OCI-LY7 (cell line): Measurements from ENCODE around the gene CTR9. TPM values are rescaled to one million over a fixed set of nuclear protein-coding genes. Genes with fewer than 3 reads are reported as not detected.

ENCODE experiments used
- BruUV-seq: library from RNA; stranded (reverse); fragments of 400-500 nt; replicated peaks from 2 replicates; lab custom pipeline; 2021; lab: Mats Ljungman, UMichigan
- CTCF ChIA-PET: fragments of 300-600 bp; sonication (Branson Sonifier 250); formaldehyde crosslinking; loops from one replicate; lab custom pipeline; 2022; ENCODE audit warnings: antibody characterized with exemption; ENCODE audit not compliant: unreplicated experiment; lab: Charles Lee
- POLR2A ChIA-PET: fragments of 300-600 bp; sonication (Branson Sonifier 250); formaldehyde crosslinking; loops from one replicate; lab custom pipeline; 2022; ENCODE audit warnings: antibody characterized with exemption; lab: Charles Lee
- DNase-seq: peaks from one replicate; pipeline ENCODE4 v3.0.0-alpha.2; 2015; ENCODE audit warnings: low spot score
- H2AFZ ChIP-seq: fragments of 200-600 bp; sonication (generic), shearing (Covaris generic); 2 replicates; pipeline ENCODE4 v1.6.1; 2014; ENCODE audit warnings: mild to moderate bottlenecking, antibody characterized with exemption, low read length, moderate library complexity
- H3K27ac ChIP-seq: fragments of 200-600 bp; sonication (generic); 2 replicates; pipeline ENCODE4 v1.5.1; 2014; ENCODE audit warnings: mixed run types, low read depth, mild to moderate bottlenecking, moderate library complexity, low read length, inconsistent platforms; ENCODE audit not compliant: poor library complexity, severe bottlenecking
- H3K36me3 ChIP-seq: fragments of 200-600 bp; sonication (generic); 2 replicates; pipeline ENCODE4 v1.6.1; 2014; ENCODE audit warnings: mild to moderate bottlenecking, antibody characterized with exemption, low read length, moderate library complexity, mixed read lengths; ENCODE audit not compliant: insufficient read depth
- H3K4me1 ChIP-seq: fragments of 200-600 bp; sonication (generic); 2 replicates; pipeline ENCODE4 v1.5.1; 2014; ENCODE audit warnings: mild to moderate bottlenecking, low read length; ENCODE audit not compliant: insufficient read depth, poor library complexity, severe bottlenecking
- H3K4me2 ChIP-seq: fragments of 200-600 bp; sonication (generic); 2 replicates; pipeline ENCODE4 v1.6.1; 2014; ENCODE audit warnings: mild to moderate bottlenecking, low read length
- H3K4me3 ChIP-seq: fragments of 200-600 bp; sonication (generic); 2 replicates; pipeline ENCODE4 v1.5.1; 2014; ENCODE audit warnings: mild to moderate bottlenecking, low read depth, low read length; ENCODE audit not compliant: poor library complexity, severe bottlenecking
- H3K79me2 ChIP-seq: fragments of 200-600 bp; sonication (generic); 2 replicates; pipeline ENCODE4 v1.6.1; 2016; ENCODE audit warnings: low read depth, mild to moderate bottlenecking, low read length, moderate library complexity, mixed read lengths; ENCODE audit not compliant: insufficient read depth
- H3K9me2 ChIP-seq: fragments of 200-600 bp; sonication (generic); 2 replicates; pipeline ENCODE4 v1.6.1; 2016; ENCODE audit warnings: mild to moderate bottlenecking, low read length, mixed read lengths; ENCODE audit not compliant: insufficient read depth
- H3K9me3 ChIP-seq: fragments of 200-600 bp; sonication (generic); 2 replicates; pipeline ENCODE4 v1.6.1; 2014; ENCODE audit warnings: mild to moderate bottlenecking, mixed run types, low read length, mixed read lengths
- H4K20me1 ChIP-seq: fragments of 200-600 bp; sonication (generic); 2 replicates; pipeline ENCODE4 v1.6.1; 2014; ENCODE audit warnings: mild to moderate bottlenecking, antibody characterized with exemption, low read length, moderate library complexity, mixed read lengths; ENCODE audit not compliant: insufficient read depth
- EZH2phosphoT487 ChIP-seq: fragments of 200-600 bp; sonication (generic); IDR thresholded peaks from 2 replicates; pipeline ENCODE4 v1.6.1; 2018; ENCODE audit warnings: low read depth, borderline replicate concordance, mild to moderate bottlenecking, mixed run types, antibody characterized with exemption, low read length, moderate library complexity, mixed read lengths
- intact Hi-C: fragments of 100-400 bp; cut with micrococcal nuclease; formaldehyde crosslinking; loops from one replicate; pipeline ENCODE4 v1.10.0; 2022; ENCODE audit not compliant: unreplicated experiment
- total RNA-seq, 2 experiments: library from RNA; depleted of rRNA in 1 of 2; stranded (reverse); fragments of >200 nt in 1 of 2; shearing (Covaris generic) in 1 of 2; gene quantifications; 2 replicates each; pipeline ENCODE4 v1.2.3, GENCODE V29; 2014 to 2022
- TF ChIP-seq, protein P1 (sequence below): fragments of 200-600 bp; sonication (generic); conservative IDR thresholded peaks from 2 replicates; pipeline ENCODE4 v1.5.1; 2014; ENCODE audit warnings: mild to moderate bottlenecking, antibody characterized with exemption, low read length, moderate library complexity, mixed read lengths

CTR9 gene
- total RNA-seq, 2 experiments from 2014 or later = 15.3 to 29.5 TPM

DNA sequence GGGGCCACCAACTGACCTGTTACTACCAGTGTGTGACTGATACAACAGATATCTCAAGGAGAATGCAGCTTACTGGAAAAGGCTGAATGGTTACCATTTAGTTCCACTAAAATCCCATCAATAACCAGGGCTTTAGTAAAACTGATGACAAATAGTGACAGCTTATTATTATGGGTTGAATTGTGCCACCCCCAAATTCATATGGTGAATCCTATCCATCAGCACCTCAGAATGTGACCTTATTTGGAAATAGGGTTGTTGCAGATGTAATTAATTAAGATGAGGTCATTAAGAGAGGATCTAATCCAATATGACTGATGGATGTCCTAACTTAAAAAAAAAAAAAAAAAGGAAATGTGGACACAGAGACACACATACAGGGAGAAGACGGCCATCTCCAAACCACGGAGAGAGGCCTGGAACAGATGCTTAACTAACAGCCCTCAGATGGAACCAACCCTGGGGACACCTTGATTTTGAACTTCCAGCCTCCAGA lies 30.1 kb upstream of the CTR9 start:
- H3K4me3 ChIP-seq = no peak overlapping the region
- H3K9me3 ChIP-seq = no peaks in the 10 kb centered on the region
- ChIA-PET POLR2A (interaction anchor here (0.7 kb wide), 3 partner anchors 12 to 150 kb away, joined by 3 to 8 read pairs (median 5); no protein-coding TSS in a partner anchor), CTCF (no interaction called here)
- H3K79me2 ChIP-seq = no peaks in the 10 kb centered on the region
- H3K4me1 ChIP-seq = no peaks in the 10 kb centered on the region
- H4K20me1 ChIP-seq = no peaks in the 10 kb centered on the region
- no peak overlapping the region for H2AFZ ChIP-seq
- no peak overlapping the region for H3K27ac ChIP-seq
- H3K36me3 ChIP-seq = no peaks in the 10 kb centered on the region
- no peak overlapping the region for H3K4me2 ChIP-seq
- no TSS peak for BruUV-seq
- TF ChIP-seq, protein P1, sequence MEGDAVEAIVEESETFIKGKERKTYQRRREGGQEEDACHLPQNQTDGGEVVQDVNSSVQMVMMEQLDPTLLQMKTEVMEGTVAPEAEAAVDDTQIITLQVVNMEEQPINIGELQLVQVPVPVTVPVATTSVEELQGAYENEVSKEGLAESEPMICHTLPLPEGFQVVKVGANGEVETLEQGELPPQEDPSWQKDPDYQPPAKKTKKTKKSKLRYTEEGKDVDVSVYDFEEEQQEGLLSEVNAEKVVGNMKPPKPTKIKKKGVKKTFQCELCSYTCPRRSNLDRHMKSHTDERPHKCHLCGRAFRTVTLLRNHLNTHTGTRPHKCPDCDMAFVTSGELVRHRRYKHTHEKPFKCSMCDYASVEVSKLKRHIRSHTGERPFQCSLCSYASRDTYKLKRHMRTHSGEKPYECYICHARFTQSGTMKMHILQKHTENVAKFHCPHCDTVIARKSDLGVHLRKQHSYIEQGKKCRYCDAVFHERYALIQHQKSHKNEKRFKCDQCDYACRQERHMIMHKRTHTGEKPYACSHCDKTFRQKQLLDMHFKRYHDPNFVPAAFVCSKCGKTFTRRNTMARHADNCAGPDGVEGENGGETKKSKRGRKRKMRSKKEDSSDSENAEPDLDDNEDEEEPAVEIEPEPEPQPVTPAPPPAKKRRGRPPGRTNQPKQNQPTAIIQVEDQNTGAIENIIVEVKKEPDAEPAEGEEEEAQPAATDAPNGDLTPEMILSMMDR = no peak
- no peak for TF ChIP-seq EZH2phosphoT487
- no peaks in the 10 kb centered on the region for H3K9me2 ChIP-seq
- intact Hi-C loops = no loop called here
- no peak for DNase-seq

DNA sequence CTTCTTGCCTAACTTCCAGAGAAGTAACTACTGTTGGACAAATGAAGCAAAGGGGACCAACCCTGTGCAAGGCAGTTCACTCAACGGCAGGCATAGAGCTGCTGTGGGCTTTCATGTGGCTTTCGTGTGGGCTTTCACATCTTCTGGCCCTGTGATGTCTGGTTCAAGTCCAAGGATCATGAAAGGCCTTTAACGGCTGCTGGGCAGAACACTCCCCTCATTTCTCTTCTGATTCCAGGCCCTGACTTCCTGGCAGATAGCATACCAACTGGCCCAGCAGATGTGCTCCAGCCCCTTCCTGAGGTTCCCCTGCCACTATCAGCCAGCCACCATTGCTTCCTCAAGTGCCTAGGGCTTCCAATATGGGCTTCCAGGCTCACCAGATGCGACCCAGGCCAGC lies 28.7 kb upstream of the CTR9 start:
- CTCF ChIA-PET = no interaction called here
- POLR2A ChIA-PET = interaction anchor here (0.6 kb wide), 1 partner anchor 182 kb away, joined by 3 read pairs; no protein-coding TSS in a partner anchor

More for the DNA sequence above, 28.7 kb upstream of the CTR9 start:
- Histone ChIP-seq H4K20me1 (no peaks in the 10 kb centered on the region), H3K9me2 (no peaks in the 10 kb centered on the region), H3K9me3 (no peaks in the 10 kb centered on the region), H3K4me3 (no peak overlapping the region), H2AFZ (no peak overlapping the region), H3K27ac (no peak overlapping the region), H3K4me1 (no peaks in the 10 kb centered on the region), H3K4me2 (no peak overlapping the region), H3K79me2 (no peaks in the 10 kb centered on the region), H3K36me3 (no peaks in the 10 kb centered on the region)
- no peak for DNase-seq
- BruUV-seq = no TSS peak
- TF ChIP-seq EZH2phosphoT487 = no peak
- TF ChIP-seq, protein P1 = no peak
- intact Hi-C loops = no loop called here
